GM10266 (cell line): ENCODE results near the gene HCCS.

Experiments used
- DNase-seq: peaks from one replicate; pipeline ENCODE4 v3.0.0; 2012; ENCODE audit errors: extremely low spot score
- CTCF ChIP-seq: IDR thresholded peaks from 2 replicates; pipeline ENCODE4 v1.5.1; 2012; ENCODE audit warnings: mild to moderate bottlenecking, low read depth; ENCODE audit not compliant: control insufficient read depth, insufficient read depth; ENCODE audit errors: missing control alignments

Gene HCCS

GRCh38 chrX:11137543-11138139 lies 26.5 kb downstream of the HCCS start:
- DNase-seq: no peak
- TF ChIP-seq CTCF: peak; percentile 27

- no peak for DNase-seq
- no peak for TF ChIP-seq CTCF
These were observed 27.6 kb downstream of the HCCS start for GRCh38 chrX:11138498-11139390.

- peak; percentile 52 for TF ChIP-seq CTCF
- peak; percentile 58 for DNase-seq
These were observed 33.0 kb downstream of the HCCS start for GRCh38 chrX:11143931-11144678.

DNA sequence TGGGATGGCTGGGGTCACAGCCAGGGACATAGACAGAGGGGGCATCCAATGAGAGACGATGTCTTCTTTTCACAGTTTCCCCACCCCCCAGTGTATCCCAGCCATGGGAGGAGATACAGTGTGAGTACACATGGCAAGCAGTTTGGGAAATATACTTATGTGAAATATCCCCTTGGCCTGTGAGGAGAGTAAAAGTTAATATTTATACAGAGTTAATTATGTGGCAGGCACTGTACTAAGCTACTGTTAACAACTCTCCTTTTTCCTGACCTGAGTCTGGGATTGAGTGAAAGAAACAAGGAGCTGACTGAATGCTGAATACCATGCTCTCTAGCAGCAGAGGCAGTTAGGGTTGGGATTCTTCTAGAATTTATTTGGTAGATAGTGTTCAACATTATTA lies 35.3 kb downstream of the HCCS start:
- DNase-seq: no peak
- no peak for TF ChIP-seq CTCF

DNA sequence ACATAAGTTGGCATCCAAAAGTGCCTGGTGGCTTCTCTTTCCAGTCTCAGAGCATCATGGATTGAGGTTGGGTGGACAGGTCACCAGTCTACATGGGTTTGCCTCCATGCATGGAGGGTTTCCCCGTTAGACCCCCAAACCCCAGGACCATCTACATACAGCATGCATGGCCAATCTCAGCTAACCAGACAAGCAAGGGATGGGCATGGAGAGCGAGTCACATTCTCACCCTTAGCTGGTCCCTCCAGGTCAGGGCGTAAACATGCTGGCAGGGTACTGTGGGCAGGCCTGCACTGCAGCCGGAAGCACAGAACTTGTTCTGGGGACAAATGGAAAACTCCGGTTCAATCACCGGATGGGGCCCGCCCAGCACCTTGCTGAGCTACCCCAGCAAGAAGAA lies 37.3 kb downstream of the HCCS start:
- no peak for DNase-seq

GRCh38 chrX:11151799-11152559 lies 40.8 kb downstream of the HCCS start:
- no peak for DNase-seq
- TF ChIP-seq CTCF: no peak

More for the DNA sequence above, 37.3 kb downstream of the HCCS start:
- TF ChIP-seq CTCF: no peak
